Nephron (organoid): Measurements from ENCODE around the gene KATNIP.

Experiments used
- H3K27ac Mint-ChIP-seq, 3 experiments: 2 replicates each; pipeline ENCODE4 v1.8.0; 2020; ENCODE audit warnings: mixed read lengths in 3 of 3, mild to moderate bottlenecking in 2 of 3, moderate library complexity in 1 of 3
- H3K27me3 Mint-ChIP-seq: 2 replicates; pipeline ENCODE4 v1.8.0; 2021; ENCODE audit warnings: low read depth, mild to moderate bottlenecking, moderate library complexity, mixed read lengths
- H3K36me3 Mint-ChIP-seq: 2 replicates; pipeline ENCODE4 v1.8.0; 2020; ENCODE audit warnings: low read depth, mixed read lengths
- H3K4me1 Mint-ChIP-seq: 2 replicates; pipeline ENCODE4 v1.8.0; 2020; ENCODE audit warnings: mixed read lengths
- H3K4me3 Mint-ChIP-seq, 3 experiments: 2 replicates each; pipeline ENCODE4 v1.8.0; 2020; ENCODE audit warnings: mild to moderate bottlenecking in 3 of 3, mixed read lengths in 3 of 3, moderate library complexity in 2 of 3
- H3K9me3 Mint-ChIP-seq: 2 replicates; pipeline ENCODE4 v1.8.0; 2020; ENCODE audit warnings: mixed read lengths
- TF ChIP-seq, protein P1 (sequence below), 3 experiments: fragments of 200-600 bp; sonication (generic); IDR thresholded peaks; one replicate each; pipeline ENCODE4 v1.5.0; 2021; ENCODE audit warnings: antibody characterized with exemption in 3 of 3; ENCODE audit not compliant: unreplicated experiment in 3 of 3

Gene KATNIP

DNA sequence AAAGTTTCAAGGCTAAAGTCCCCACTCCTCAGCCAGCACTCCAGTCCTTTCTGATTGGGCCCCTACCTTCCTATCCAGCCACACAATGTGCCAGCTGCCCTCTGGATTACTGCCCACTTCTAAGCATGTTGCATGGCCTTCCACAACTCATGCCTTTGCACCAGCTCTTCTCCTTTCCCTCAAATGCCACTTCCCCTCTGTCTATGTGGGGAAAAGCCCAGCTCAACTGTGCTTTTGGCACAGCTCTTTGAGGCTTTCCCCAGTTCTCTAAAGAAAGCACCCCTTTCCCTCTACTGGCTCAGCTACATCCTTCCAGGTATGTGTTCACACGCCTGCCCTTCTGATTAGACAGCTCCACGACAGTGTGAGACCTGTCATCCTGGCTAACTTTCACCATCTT, 18.8 kb upstream of the KATNIP start:
- no peak overlapping the region for H3K27ac Mint-ChIP-seq
- H3K9me3 Mint-ChIP-seq = no peaks in the 10 kb centered on the region
- H3K4me1 Mint-ChIP-seq = peaks cover 32% of the 10 kb centered on the region
- peaks cover 83% of the 10 kb centered on the region for H3K36me3 Mint-ChIP-seq
- H3K27me3 Mint-ChIP-seq = no peaks in the 10 kb centered on the region
- no peak overlapping the region for H3K4me3 Mint-ChIP-seq
- TF ChIP-seq, protein P1, sequence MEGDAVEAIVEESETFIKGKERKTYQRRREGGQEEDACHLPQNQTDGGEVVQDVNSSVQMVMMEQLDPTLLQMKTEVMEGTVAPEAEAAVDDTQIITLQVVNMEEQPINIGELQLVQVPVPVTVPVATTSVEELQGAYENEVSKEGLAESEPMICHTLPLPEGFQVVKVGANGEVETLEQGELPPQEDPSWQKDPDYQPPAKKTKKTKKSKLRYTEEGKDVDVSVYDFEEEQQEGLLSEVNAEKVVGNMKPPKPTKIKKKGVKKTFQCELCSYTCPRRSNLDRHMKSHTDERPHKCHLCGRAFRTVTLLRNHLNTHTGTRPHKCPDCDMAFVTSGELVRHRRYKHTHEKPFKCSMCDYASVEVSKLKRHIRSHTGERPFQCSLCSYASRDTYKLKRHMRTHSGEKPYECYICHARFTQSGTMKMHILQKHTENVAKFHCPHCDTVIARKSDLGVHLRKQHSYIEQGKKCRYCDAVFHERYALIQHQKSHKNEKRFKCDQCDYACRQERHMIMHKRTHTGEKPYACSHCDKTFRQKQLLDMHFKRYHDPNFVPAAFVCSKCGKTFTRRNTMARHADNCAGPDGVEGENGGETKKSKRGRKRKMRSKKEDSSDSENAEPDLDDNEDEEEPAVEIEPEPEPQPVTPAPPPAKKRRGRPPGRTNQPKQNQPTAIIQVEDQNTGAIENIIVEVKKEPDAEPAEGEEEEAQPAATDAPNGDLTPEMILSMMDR (IDR thresholded peaks at IDR 0.05; ENCODE audit: unreplicated experiment in 3 of 3) = no peak

DNA sequence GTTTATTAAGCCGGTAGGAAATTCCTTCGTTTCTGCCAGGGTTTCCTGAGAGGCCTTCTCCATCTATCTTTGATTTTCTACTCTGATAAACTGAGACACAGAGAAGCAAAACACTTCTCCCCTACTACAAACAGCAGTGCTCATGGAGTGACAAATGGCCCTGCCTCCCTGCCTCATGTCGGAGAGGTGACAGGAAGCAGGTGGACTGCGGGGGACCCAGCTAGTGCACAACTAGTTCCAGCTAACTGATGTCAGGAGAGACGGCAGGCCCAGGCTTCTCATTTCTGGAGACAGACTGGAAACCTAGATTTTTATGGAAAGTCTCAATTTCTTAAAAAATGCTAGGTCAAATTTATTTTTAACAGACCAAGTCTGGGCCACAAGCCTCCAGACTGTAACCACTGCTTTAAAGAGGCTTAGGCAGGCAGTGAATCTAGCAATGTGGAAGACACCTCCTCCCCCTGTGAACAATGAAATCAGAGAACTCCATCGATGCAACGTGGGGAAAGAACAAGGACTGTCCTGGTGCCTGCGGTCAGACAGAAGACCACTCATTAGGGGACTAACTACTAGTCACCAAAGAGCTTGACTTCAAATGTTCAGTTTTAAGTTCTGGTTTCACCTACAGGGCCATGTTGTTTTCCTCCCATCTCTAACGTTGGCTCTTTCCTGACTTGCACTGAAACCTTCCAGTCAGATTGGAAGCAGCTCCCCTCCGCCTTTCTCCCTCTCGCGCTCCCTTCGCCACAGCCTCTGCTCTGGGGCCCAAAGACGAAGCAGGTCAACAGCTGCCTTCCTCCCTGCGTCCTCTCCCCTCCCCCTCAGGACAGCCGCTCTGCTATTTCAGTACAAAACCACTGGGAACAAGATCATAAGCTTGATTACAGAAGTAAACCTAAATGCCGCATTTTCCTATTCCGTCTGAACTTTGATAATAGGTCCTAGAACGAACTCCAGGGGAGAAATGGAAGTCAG, 17.8 kb upstream of the KATNIP start:
- TF ChIP-seq, protein P1 (IDR thresholded peaks at IDR 0.05; ENCODE audit: unreplicated experiment in 3 of 3) = no peak
- no peaks in the 10 kb centered on the region for H3K27me3 Mint-ChIP-seq
- H3K4me3 Mint-ChIP-seq = no peak overlapping the region
- H3K36me3 Mint-ChIP-seq = peaks cover 84% of the 10 kb centered on the region
- H3K9me3 Mint-ChIP-seq = no peaks in the 10 kb centered on the region
- H3K4me1 Mint-ChIP-seq = peaks cover 27% of the 10 kb centered on the region
- H3K27ac Mint-ChIP-seq = peak overlapping the region; percentile 53 to 81 (median 81)

DNA sequence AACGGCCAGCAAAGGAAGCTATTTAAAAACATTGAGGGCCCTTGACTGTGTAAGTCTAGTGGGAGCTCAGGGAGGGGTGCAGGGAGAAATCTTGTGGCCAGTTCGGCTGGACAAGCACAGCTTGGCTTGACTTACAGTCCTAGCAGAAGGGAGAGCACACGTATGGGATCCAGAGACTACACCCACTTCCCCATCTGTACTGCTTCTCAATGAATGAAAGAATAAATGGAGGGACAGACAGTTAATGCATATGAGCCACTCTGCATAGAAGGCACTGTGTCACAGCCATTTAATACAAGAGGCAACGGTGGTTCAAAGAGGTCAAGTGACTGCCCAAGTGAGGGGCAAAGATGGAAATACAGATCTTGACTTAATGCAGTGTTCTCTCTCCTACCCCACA, 15.7 kb upstream of the KATNIP start:
- H3K36me3 Mint-ChIP-seq = peaks cover 87% of the 10 kb centered on the region
- H3K9me3 Mint-ChIP-seq = no peaks in the 10 kb centered on the region
- no peak overlapping the region for H3K4me3 Mint-ChIP-seq
- peak overlapping the region in 1 of 3 experiments; percentile 67 for H3K27ac Mint-ChIP-seq
- TF ChIP-seq, protein P1 (IDR thresholded peaks at IDR 0.05; ENCODE audit: unreplicated experiment in 3 of 3) = no peak
- H3K27me3 Mint-ChIP-seq = no peaks in the 10 kb centered on the region
- H3K4me1 Mint-ChIP-seq = peaks cover 32% of the 10 kb centered on the region

DNA sequence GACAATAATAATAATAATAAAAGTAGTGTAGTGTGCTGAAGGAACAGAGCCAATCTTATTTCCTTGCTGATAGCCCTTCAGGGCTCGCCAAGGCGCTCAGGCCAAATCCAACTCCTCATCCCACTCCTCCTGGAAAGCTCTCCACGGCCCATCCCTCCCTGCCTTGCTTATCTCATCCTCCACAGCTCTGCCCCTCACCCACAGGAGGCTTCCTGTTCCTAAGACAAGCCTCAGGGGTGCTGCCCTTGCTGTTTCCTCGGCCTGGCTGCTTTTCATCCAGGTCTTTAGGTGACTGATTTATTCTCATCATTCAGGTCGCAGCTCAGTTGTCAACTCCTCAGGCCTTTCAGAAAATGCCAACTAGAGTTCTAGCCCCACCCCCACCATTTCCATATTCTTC, 11.4 kb upstream of the KATNIP start:
- no peak overlapping the region for H3K27ac Mint-ChIP-seq
- TF ChIP-seq, protein P1 (IDR thresholded peaks at IDR 0.05; ENCODE audit: unreplicated experiment in 3 of 3) = no peak
- H3K4me1 Mint-ChIP-seq = peaks cover 6% of the 10 kb centered on the region
- H3K36me3 Mint-ChIP-seq = peaks cover 87% of the 10 kb centered on the region
- no peak overlapping the region for H3K4me3 Mint-ChIP-seq
- H3K27me3 Mint-ChIP-seq = no peaks in the 10 kb centered on the region
- no peaks in the 10 kb centered on the region for H3K9me3 Mint-ChIP-seq

DNA sequence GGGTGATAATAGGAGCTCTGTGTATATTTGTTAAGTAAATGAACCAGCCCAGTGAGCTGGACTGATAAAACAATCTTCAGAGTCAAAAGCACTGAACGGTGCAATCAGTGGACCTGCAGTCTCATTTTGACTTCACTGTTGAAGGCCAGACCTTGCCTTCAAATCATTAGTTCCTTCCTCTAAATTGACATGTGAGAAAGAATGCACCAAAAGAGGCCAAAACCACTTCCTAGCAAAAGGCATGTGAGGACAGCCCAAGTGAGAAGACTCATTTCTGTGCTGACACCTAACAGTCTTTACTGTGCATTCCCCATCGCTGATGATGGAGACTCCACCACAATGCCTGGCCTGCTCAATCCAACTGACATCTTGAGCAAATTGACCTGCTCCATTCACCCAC, 10.8 kb upstream of the KATNIP start:
- no peaks in the 10 kb centered on the region for H3K9me3 Mint-ChIP-seq
- peaks cover 6% of the 10 kb centered on the region for H3K4me1 Mint-ChIP-seq
- no peak overlapping the region for H3K4me3 Mint-ChIP-seq
- H3K36me3 Mint-ChIP-seq = peaks cover 87% of the 10 kb centered on the region
- H3K27ac Mint-ChIP-seq = no peak overlapping the region
- TF ChIP-seq, protein P1 (IDR thresholded peaks at IDR 0.05; ENCODE audit: unreplicated experiment in 3 of 3) = no peak
- no peaks in the 10 kb centered on the region for H3K27me3 Mint-ChIP-seq

DNA sequence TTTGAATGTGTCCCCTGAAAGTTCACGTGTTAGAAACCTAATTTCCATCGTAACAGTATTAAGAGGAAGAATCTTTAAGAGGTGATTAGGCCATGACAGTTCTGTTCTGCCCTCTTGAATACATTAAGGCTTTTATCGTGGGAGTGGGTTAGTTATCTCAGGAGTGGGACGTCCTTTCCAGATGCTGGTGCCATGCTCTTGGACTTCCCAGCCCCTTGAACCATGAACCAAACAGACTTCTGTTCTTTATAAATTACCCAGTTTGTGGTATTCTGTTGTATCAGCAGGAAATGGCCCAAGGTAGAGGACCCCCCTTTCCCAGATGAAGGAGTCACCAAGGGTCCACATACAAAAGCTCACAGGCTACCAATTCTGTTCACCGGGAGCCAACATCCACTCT, 10.3 kb upstream of the KATNIP start:
- Mint-ChIP-seq H3K36me3 (peaks cover 87% of the 10 kb centered on the region), H3K4me1 (peaks cover 6% of the 10 kb centered on the region), H3K27ac (no peak overlapping the region), H3K4me3 (no peak overlapping the region), H3K9me3 (no peaks in the 10 kb centered on the region), H3K27me3 (no peaks in the 10 kb centered on the region)
- TF ChIP-seq, protein P1 (IDR thresholded peaks at IDR 0.05; ENCODE audit: unreplicated experiment in 3 of 3) = no peak
